Retinal pigment epithelial cell (primary cell): ENCODE measurements around the gene HMOX1.
A peak's percentile ranks its signal among the peaks of the same experiment; 100 is the strongest.

Experiments
- DNase-seq: peaks from one replicate; pipeline ENCODE4 v3.0.0-alpha.2; 2010; ENCODE audit warnings: low read depth
- H3K4me3 ChIP-seq: 2 replicates; pipeline ENCODE4 v1.5.1; 2011; ENCODE audit warnings: mild to moderate bottlenecking, low read length, control low read depth, moderate library complexity
- CTCF ChIP-seq: conservative IDR thresholded peaks from 2 replicates; pipeline ENCODE4 v1.5.1; 2011; ENCODE audit warnings: low read depth, low read length, control low read depth, inconsistent platforms

Gene HMOX1

GRCh38 chr22:35399678-35400500 lies 19.0 kb downstream of the HMOX1 start, which contains the start of gene MCM5:
Gene MCM5 (plus strand): TSS chr22:35400140. CDS start chr22:35400439, 299 bp downstream.
- no peak for TF ChIP-seq CTCF
- H3K4me3 ChIP-seq: peak within 1 kb of the TSS; percentile 93
- peak; percentile 82 for DNase-seq

GRCh38 chr22:35400501-35400790 lies 19.6 kb downstream of the HMOX1 start:
- TF ChIP-seq CTCF: no peak
- DNase-seq: no peak
- H3K4me3 ChIP-seq: peak overlapping the region; percentile 93

GRCh38 chr22:35401863-35402262 lies 21.0 kb downstream of the HMOX1 start:
- TF ChIP-seq CTCF: no peak
- no peak overlapping the region for H3K4me3 ChIP-seq
- no peak for DNase-seq

GRCh38 chr22:35403356-35403755 lies 22.5 kb downstream of the HMOX1 start:
- DNase-seq: no peak
- no peak for TF ChIP-seq CTCF
- H3K4me3 ChIP-seq: no peak overlapping the region

GRCh38 chr22:35404176-35404575 lies 23.3 kb downstream of the HMOX1 start:
- no peak for TF ChIP-seq CTCF
- H3K4me3 ChIP-seq: no peak overlapping the region

GRCh38 chr22:35406443-35406842 lies 25.5 kb downstream of the HMOX1 start:
- no peak for DNase-seq
- TF ChIP-seq CTCF: no peak
- H3K4me3 ChIP-seq: no peak overlapping the region

More at GRCh38 chr22:35404176-35404575, 23.3 kb downstream of the HMOX1 start:
- no peak for DNase-seq

- no peak for TF ChIP-seq CTCF
- DNase-seq: no peak
- no peak overlapping the region for H3K4me3 ChIP-seq
These were observed 26.5 kb downstream of the HMOX1 start for GRCh38 chr22:35407362-35407761.
